HG03025 (cell line): Measurements from ENCODE around the gene WDR27.
"Not testable (repeated sequence)": the region's sequence is repeated elsewhere in the genome, so short reads cannot be mapped to it uniquely, and the experiment has no call there.

Experiments
- ATAC-seq: cut with Tn5 transposase; IDR thresholded peaks from one replicate; pipeline ENCODE4 v1.9.1; 2021; ENCODE audit warnings: mild to moderate bottlenecking, moderate library complexity; ENCODE audit not compliant: unreplicated experiment, low FRiP score

The WDR27 gene

GRCh38 chr6:169498916-169499513 lies 202.8 kb downstream of the WDR27 start:
- ATAC-seq = no peak

GRCh38 chr6:169495601-169496000 lies 206.2 kb downstream of the WDR27 start:
- no peak for ATAC-seq

GRCh38 chr6:169494038-169494437 lies 207.8 kb downstream of the WDR27 start:
- no peak for ATAC-seq

- no peak for ATAC-seq
Measured at GRCh38 chr6:169491482-169491881, 210.3 kb downstream of the WDR27 start.

- ATAC-seq = no peak
Measured at GRCh38 chr6:169490830-169491229, 211.0 kb downstream of the WDR27 start.

GRCh38 chr6:169490246-169490641 lies 211.6 kb downstream of the WDR27 start:
- no peak for ATAC-seq

GRCh38 chr6:169489563-169490245 lies 212.1 kb downstream of the WDR27 start:
- no peak for ATAC-seq

- no peak for ATAC-seq
Measured at GRCh38 chr6:169487579-169488436, 214.0 kb downstream of the WDR27 start.

- no peak for ATAC-seq
Measured at GRCh38 chr6:169479783-169480495, 221.9 kb downstream of the WDR27 start.

GRCh38 chr6:169474362-169474761 lies 227.5 kb downstream of the WDR27 start:
- no peak for ATAC-seq

- ATAC-seq = no peak
Measured at GRCh38 chr6:169473663-169474062, 228.2 kb downstream of the WDR27 start.

GRCh38 chr6:169472786-169473416 lies 228.9 kb downstream of the WDR27 start:
- no peak for ATAC-seq

GRCh38 chr6:169470790-169471189 lies 231.0 kb downstream of the WDR27 start:
- ATAC-seq = no peak

- no peak for ATAC-seq
Measured at GRCh38 chr6:169469028-169469427, 232.8 kb downstream of the WDR27 start.

- not testable (repeated sequence) for ATAC-seq
Measured at GRCh38 chr6:169467755-169468154, 234.1 kb downstream of the WDR27 start.

GRCh38 chr6:169466256-169466655 lies 235.6 kb downstream of the WDR27 start:
- ATAC-seq = not testable (repeated sequence)

GRCh38 chr6:169457762-169458161 lies 244.1 kb downstream of the WDR27 start:
- ATAC-seq = no peak

- ATAC-seq = no peak
Measured at GRCh38 chr6:169456840-169457239, 245.0 kb downstream of the WDR27 start.

GRCh38 chr6:169455470-169455869 lies 246.4 kb downstream of the WDR27 start:
- no peak for ATAC-seq

GRCh38 chr6:169454872-169455204 lies 247.0 kb downstream of the WDR27 start:
- ATAC-seq = no peak
